Measurements from ENCODE around the gene AKT2.

AKT2 gene

DNA sequence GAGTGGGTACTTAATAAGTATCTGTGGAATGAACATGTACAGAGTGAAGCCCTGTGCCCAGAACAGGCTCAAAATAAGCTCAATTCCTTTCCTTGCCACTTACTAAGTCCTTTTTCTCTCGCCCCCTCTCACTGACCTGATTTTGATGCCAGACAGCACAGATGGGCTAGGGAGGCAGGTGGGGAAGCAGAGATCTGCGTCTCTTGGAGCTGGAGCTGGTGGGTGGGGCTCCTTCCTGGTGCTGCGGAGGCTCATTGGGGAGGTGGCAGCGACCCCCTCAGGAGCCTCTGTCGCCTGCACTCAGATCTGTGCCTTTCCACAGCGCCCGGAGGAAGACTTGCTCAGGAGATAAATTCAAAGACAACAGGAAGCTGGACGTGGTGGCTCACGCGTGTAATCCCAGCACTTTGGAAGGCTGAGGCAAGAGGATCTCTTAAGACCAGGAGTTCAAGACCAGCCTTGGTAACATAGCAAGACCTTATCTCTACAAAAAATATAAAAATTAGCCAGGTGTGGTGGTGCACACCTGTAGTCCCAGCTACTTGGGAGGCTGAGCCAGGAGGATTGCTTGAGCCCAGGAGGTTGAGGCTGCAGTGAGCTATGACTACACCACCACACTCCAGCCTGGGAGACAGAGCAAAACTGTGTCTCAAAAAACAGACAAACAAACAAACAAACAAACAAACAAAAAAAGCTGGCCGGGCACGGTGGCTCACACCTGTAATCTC lies 14.6 kb downstream of the AKT2 start:
- Histone ChIP-seq H3K79me2 (ENCODE audit: insufficient read depth, low read length) (peaks cover 98% of the 10 kb centered on the region), H2AFZ (ENCODE audit: low read depth, low read length) (no peak overlapping the region), H3K4me1 (ENCODE audit: insufficient read depth, low read length) (no peaks in the 10 kb centered on the region), H3K27me3 (ENCODE audit: insufficient read depth, low read length, poor library complexity) (no peaks in the 10 kb centered on the region), H3K27ac (ENCODE audit: low read length) (no peak overlapping the region), H3K4me2 (ENCODE audit: insufficient read depth, low read length) (no peak overlapping the region), H3K36me3 (ENCODE audit: insufficient read depth, low read length) (peaks cover 25% of the 10 kb centered on the region), H3K9me3 (ENCODE audit: insufficient read depth, low read length, severe bottlenecking) (no peaks in the 10 kb centered on the region), H3K9ac (ENCODE audit: low read depth, low read length) (no peak overlapping the region), H3K4me3 (ENCODE audit: low read depth in 1 of 2, low read length in 2 of 2) (no peak overlapping the region), H4K20me1 (ENCODE audit: insufficient read depth, low read length) (peaks cover 80% of the 10 kb centered on the region)
- no peak for TF ChIP-seq EZH2 (IDR thresholded peaks at IDR 0.05; ENCODE audit: borderline replicate concordance, low read depth, low read length, severe bottlenecking)
- TF ChIP-seq, protein P1, sequence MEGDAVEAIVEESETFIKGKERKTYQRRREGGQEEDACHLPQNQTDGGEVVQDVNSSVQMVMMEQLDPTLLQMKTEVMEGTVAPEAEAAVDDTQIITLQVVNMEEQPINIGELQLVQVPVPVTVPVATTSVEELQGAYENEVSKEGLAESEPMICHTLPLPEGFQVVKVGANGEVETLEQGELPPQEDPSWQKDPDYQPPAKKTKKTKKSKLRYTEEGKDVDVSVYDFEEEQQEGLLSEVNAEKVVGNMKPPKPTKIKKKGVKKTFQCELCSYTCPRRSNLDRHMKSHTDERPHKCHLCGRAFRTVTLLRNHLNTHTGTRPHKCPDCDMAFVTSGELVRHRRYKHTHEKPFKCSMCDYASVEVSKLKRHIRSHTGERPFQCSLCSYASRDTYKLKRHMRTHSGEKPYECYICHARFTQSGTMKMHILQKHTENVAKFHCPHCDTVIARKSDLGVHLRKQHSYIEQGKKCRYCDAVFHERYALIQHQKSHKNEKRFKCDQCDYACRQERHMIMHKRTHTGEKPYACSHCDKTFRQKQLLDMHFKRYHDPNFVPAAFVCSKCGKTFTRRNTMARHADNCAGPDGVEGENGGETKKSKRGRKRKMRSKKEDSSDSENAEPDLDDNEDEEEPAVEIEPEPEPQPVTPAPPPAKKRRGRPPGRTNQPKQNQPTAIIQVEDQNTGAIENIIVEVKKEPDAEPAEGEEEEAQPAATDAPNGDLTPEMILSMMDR (IDR thresholded peaks at IDR 0.05; ENCODE audit: borderline replicate concordance, extremely low read depth, low read length, poor library complexity, severe bottlenecking) = no peak
- DNase-seq (no peak), ATAC-seq (ENCODE audit: insufficient read depth, low read depth) (no peak)

DNA sequence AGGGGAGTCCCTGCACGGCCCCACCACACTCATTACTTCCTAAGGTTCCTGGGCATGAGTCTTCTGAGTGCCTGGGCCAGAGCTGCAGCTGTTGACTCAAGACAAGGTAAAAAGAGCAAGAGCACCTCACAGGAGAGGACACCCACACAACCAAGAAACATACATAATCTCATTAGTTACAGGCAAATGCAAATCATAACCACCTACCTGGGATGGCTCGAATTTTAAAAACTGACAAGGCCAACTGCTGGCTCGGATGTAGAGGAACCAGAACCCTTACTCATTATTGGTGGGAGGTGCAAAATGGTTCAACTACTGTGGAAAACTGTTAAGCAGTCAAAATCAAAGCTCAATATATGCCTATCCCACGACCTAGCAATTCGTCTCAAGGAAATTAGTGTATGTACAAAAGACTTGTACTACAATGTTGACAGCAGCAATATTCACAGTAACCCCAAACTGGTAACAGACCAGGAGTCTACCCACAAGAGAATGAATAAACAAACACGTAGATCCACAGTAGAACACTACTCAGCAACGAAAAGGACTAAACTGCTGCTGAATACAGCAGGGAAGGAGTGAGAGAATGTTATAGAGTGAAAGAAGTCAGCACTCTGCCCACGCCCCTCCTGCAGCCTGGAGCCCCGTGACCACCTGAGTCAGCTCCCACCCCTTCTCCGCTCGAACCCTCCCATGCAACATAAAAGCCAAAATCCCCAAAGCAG lies 15.8 kb downstream of the AKT2 start:
- no peak for TF ChIP-seq EZH2 (IDR thresholded peaks at IDR 0.05; ENCODE audit: borderline replicate concordance, low read depth, low read length, severe bottlenecking)
- TF ChIP-seq, protein P1 (IDR thresholded peaks at IDR 0.05; ENCODE audit: borderline replicate concordance, extremely low read depth, low read length, poor library complexity, severe bottlenecking) = no peak
- H3K79me2 ChIP-seq (ENCODE audit: insufficient read depth, low read length) = peaks cover 98% of the 10 kb centered on the region
- H3K9me3 ChIP-seq (ENCODE audit: insufficient read depth, low read length, severe bottlenecking) = no peaks in the 10 kb centered on the region
- no peak overlapping the region for H2AFZ ChIP-seq (ENCODE audit: low read depth, low read length)
- no peak overlapping the region for H3K27ac ChIP-seq (ENCODE audit: low read length)
- DNase-seq (no peak), ATAC-seq (ENCODE audit: insufficient read depth, low read depth) (no peak)
- peaks cover 34% of the 10 kb centered on the region for H3K36me3 ChIP-seq (ENCODE audit: insufficient read depth, low read length)
- H3K27me3 ChIP-seq (ENCODE audit: insufficient read depth, low read length, poor library complexity) = no peaks in the 10 kb centered on the region
- peaks cover 80% of the 10 kb centered on the region for H4K20me1 ChIP-seq (ENCODE audit: insufficient read depth, low read length)
- no peak overlapping the region for H3K9ac ChIP-seq (ENCODE audit: low read depth, low read length)
- H3K4me3 ChIP-seq (ENCODE audit: low read depth in 1 of 2, low read length in 2 of 2) = no peak overlapping the region
- H3K4me2 ChIP-seq (ENCODE audit: insufficient read depth, low read length) = no peak overlapping the region
- H3K4me1 ChIP-seq (ENCODE audit: insufficient read depth, low read length) = no peaks in the 10 kb centered on the region

DNA sequence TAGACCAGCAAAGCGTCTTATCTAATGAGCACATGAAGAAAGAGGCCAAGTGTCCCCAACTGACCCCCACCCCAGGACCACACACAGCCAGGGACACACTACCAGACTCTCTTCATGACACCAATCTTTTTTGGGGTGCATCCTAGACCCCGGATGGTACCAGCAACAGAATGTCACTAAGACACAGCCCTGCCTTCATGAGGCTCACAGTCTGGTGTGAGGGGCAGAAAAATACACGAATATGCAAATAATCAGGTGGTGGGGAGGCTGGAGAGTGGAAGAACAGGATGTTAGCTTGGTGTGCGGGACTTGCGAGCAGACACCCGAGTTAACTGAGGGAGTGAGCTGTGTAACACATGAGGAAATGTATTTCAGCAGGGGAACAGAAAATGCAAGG lies 17.5 kb downstream of the AKT2 start:
- H3K36me3 ChIP-seq (ENCODE audit: insufficient read depth, low read length) = peaks cover 48% of the 10 kb centered on the region
- no peak overlapping the region for H3K27ac ChIP-seq (ENCODE audit: low read length)
- peaks cover 95% of the 10 kb centered on the region for H3K79me2 ChIP-seq (ENCODE audit: insufficient read depth, low read length)
- TF ChIP-seq, protein P1 (IDR thresholded peaks at IDR 0.05; ENCODE audit: borderline replicate concordance, extremely low read depth, low read length, poor library complexity, severe bottlenecking) = no peak
- peaks cover 82% of the 10 kb centered on the region for H4K20me1 ChIP-seq (ENCODE audit: insufficient read depth, low read length)
- no peak overlapping the region for H3K9ac ChIP-seq (ENCODE audit: low read depth, low read length)
- no peak overlapping the region for H2AFZ ChIP-seq (ENCODE audit: low read depth, low read length)
- ATAC-seq (ENCODE audit: insufficient read depth, low read depth) (no peak), DNase-seq (no peak)
- no peak overlapping the region for H3K4me2 ChIP-seq (ENCODE audit: insufficient read depth, low read length)
- H3K27me3 ChIP-seq (ENCODE audit: insufficient read depth, low read length, poor library complexity) = no peaks in the 10 kb centered on the region
- no peaks in the 10 kb centered on the region for H3K9me3 ChIP-seq (ENCODE audit: insufficient read depth, low read length, severe bottlenecking)
- H3K4me3 ChIP-seq (ENCODE audit: low read depth in 1 of 2, low read length in 2 of 2) = no peak overlapping the region
- H3K4me1 ChIP-seq (ENCODE audit: insufficient read depth, low read length) = no peaks in the 10 kb centered on the region
